ENCODE results near the gene MEIS1.

The MEIS1 gene

GRCh38 chr2:66431846-66432587 lies 2.9 kb upstream of the MEIS1 start:
- no peak for DNase-seq (ENCODE audit: low read depth)

- DNase-seq (ENCODE audit: low read depth): no peak
These were observed 1.9 kb upstream of the MEIS1 start for GRCh38 chr2:66432801-66433694.

- no peak for DNase-seq (ENCODE audit: low read depth)
These were observed 1.3 kb upstream of the MEIS1 start for GRCh38 chr2:66433695-66433944.

GRCh38 chr2:66433945-66434678 lies 813 bp upstream of the MEIS1 start:
- DNase-seq (ENCODE audit: low read depth): no peak

GRCh38 chr2:66435549-66435875 lies 587 bp downstream of the MEIS1 start:
- no peak for DNase-seq (ENCODE audit: low read depth)

- DNase-seq (ENCODE audit: low read depth): no peak
These were observed 1.0 kb downstream of the MEIS1 start for GRCh38 chr2:66435963-66436362.

GRCh38 chr2:66436581-66437001 lies 1.7 kb downstream of the MEIS1 start:
- no peak for DNase-seq (ENCODE audit: low read depth)

- no peak for DNase-seq (ENCODE audit: low read depth)
These were observed 2.3 kb downstream of the MEIS1 start for GRCh38 chr2:66437109-66437690.

GRCh38 chr2:66437691-66438497 lies 3.0 kb downstream of the MEIS1 start:
- no peak for DNase-seq (ENCODE audit: low read depth)

- no peak for DNase-seq (ENCODE audit: low read depth)
These were observed 3.5 kb downstream of the MEIS1 start for GRCh38 chr2:66438498-66438833.

GRCh38 chr2:66438891-66439811 lies 4.2 kb downstream of the MEIS1 start:
- no peak for DNase-seq (ENCODE audit: low read depth)

GRCh38 chr2:66439812-66440542 lies 5.1 kb downstream of the MEIS1 start:
- no peak for DNase-seq (ENCODE audit: low read depth)

- no peak for DNase-seq (ENCODE audit: low read depth)
These were observed 6.0 kb downstream of the MEIS1 start for GRCh38 chr2:66440708-66441497.

GRCh38 chr2:66441581-66442320 lies 6.8 kb downstream of the MEIS1 start:
- DNase-seq (ENCODE audit: low read depth): no peak

- DNase-seq (ENCODE audit: low read depth): no peak
These were observed 7.7 kb downstream of the MEIS1 start for GRCh38 chr2:66442516-66443185.

- no peak for DNase-seq (ENCODE audit: low read depth)
These were observed 8.5 kb downstream of the MEIS1 start for GRCh38 chr2:66443186-66443978.
